H9 (cell line): ENCODE data around the gene SPSB2. TPM values are rescaled to one million over a fixed set of nuclear protein-coding genes. Genes with fewer than 3 reads are reported as not detected.
A peak's percentile ranks its signal among the peaks of the same experiment; 100 is the strongest.

Experiments used
- DNase-seq: peaks from one replicate; pipeline ENCODE4 v3.0.0-alpha.2; 2017
- H2AFZ ChIP-seq: one replicate; pipeline ENCODE4 v1.6.1; 2013; ENCODE audit warnings: mild to moderate bottlenecking, low read length, control low read depth, moderate library complexity
- H2AK5ac ChIP-seq: 2 replicates; pipeline ENCODE4 v1.6.1; 2013; ENCODE audit warnings: low read length, control low read depth, mixed read lengths; ENCODE audit not compliant: insufficient read length
- H2BK120ac ChIP-seq: one replicate; pipeline ENCODE4 v1.6.1; 2013; ENCODE audit warnings: low read depth, mild to moderate bottlenecking, low read length, control low read depth, inconsistent platforms; ENCODE audit not compliant: poor library complexity, severe bottlenecking
- H2BK12ac ChIP-seq: 2 replicates; pipeline ENCODE4 v1.6.1; 2013; ENCODE audit warnings: low read length, control low read depth, mixed read lengths, low read depth; ENCODE audit not compliant: insufficient read length
- H2BK15ac ChIP-seq: 2 replicates; pipeline ENCODE4 v1.6.1; 2013; ENCODE audit warnings: low read depth, low read length, control low read depth
- H2BK20ac ChIP-seq: one replicate; pipeline ENCODE4 v1.6.1; 2013; ENCODE audit warnings: low read depth, mild to moderate bottlenecking, low read length, control low read depth, inconsistent platforms; ENCODE audit not compliant: poor library complexity, severe bottlenecking
- H2BK5ac ChIP-seq: 2 replicates; pipeline ENCODE4 v1.6.1; 2013; ENCODE audit warnings: low read length, control low read depth, mixed read lengths; ENCODE audit not compliant: insufficient read length
- H3K14ac ChIP-seq: 2 replicates; pipeline ENCODE4 v1.6.1; 2013; ENCODE audit warnings: low read length, control low read depth; ENCODE audit not compliant: insufficient read depth
- H3K18ac ChIP-seq: 2 replicates; pipeline ENCODE4 v1.6.1; 2013; ENCODE audit warnings: low read depth, mild to moderate bottlenecking, mixed read lengths, low read length, control low read depth; ENCODE audit not compliant: insufficient read length
- H3K23ac ChIP-seq: 2 replicates; pipeline ENCODE4 v1.6.1; 2013; ENCODE audit warnings: low read length, control low read depth, mixed read lengths, low read depth; ENCODE audit not compliant: insufficient read length
- H3K23me2 ChIP-seq: 2 replicates; pipeline ENCODE4 v1.6.1; 2013; ENCODE audit warnings: low read depth, mild to moderate bottlenecking, mixed read lengths, low read length, control low read depth; ENCODE audit not compliant: insufficient read length, poor library complexity, severe bottlenecking
- H3K27ac ChIP-seq: 2 replicates; pipeline ENCODE4 v1.5.1; 2013; ENCODE audit warnings: low read length, control low read depth, mixed read lengths, low read depth; ENCODE audit not compliant: insufficient read length
- H3K27me3 ChIP-seq: 2 replicates; pipeline ENCODE4 v1.6.1; 2013; ENCODE audit warnings: low read length, control low read depth, inconsistent platforms; ENCODE audit not compliant: insufficient read depth
- H3K4ac ChIP-seq: 2 replicates; pipeline ENCODE4 v1.6.1; 2013; ENCODE audit warnings: low read depth, mild to moderate bottlenecking, control low read depth, inconsistent platforms, low read length, moderate library complexity
- H3K4me1 ChIP-seq: 2 replicates; pipeline ENCODE4 v1.6.1; 2013; ENCODE audit warnings: low read length, control low read depth, inconsistent platforms; ENCODE audit not compliant: insufficient read depth
- H3K4me2 ChIP-seq: 2 replicates; pipeline ENCODE4 v1.6.1; 2013; ENCODE audit warnings: low read length, control low read depth, mixed read lengths; ENCODE audit not compliant: insufficient read length, insufficient read depth
- H3K56ac ChIP-seq: 2 replicates; pipeline ENCODE4 v1.6.1; 2013; ENCODE audit warnings: low read depth, mild to moderate bottlenecking, mixed read lengths, low read length, control low read depth; ENCODE audit not compliant: insufficient read length
- H3K79me1 ChIP-seq: 2 replicates; pipeline ENCODE4 v1.6.1; 2013; ENCODE audit warnings: low read depth, mild to moderate bottlenecking, moderate library complexity, low read length, control low read depth, inconsistent platforms; ENCODE audit not compliant: insufficient read depth, poor library complexity, severe bottlenecking
- H3K79me2 ChIP-seq: 2 replicates; pipeline ENCODE4 v1.6.1; 2013; ENCODE audit warnings: low read length, control low read depth, inconsistent platforms; ENCODE audit not compliant: insufficient read depth
- H3K9ac ChIP-seq: 2 replicates; pipeline ENCODE4 v1.6.1; 2013; ENCODE audit warnings: low read length, control low read depth, mixed read lengths; ENCODE audit not compliant: insufficient read length; ENCODE audit errors: extremely low read depth
- H3K9me3 ChIP-seq: one replicate; pipeline ENCODE4 v1.6.1; 2013; ENCODE audit warnings: low read depth, low read length, inconsistent platforms; ENCODE audit not compliant: control insufficient read depth
- H3T11ph ChIP-seq: one replicate; pipeline ENCODE4 v1.6.1; 2013; ENCODE audit warnings: mild to moderate bottlenecking, low read length, control low read depth, inconsistent platforms
- H4K20me1 ChIP-seq: one replicate; pipeline ENCODE4 v1.6.1; 2013; ENCODE audit not compliant: control insufficient read depth, insufficient read length, insufficient read depth
- H4K5ac ChIP-seq: 2 replicates; pipeline ENCODE4 v1.6.1; 2013; ENCODE audit warnings: low read depth, mild to moderate bottlenecking, mixed read lengths, low read length, control low read depth; ENCODE audit not compliant: insufficient read length
- H4K8ac ChIP-seq: replicated peaks from 2 replicates; pipeline ENCODE4 v1.6.1; 2013; ENCODE audit warnings: low read length, control low read depth, mixed read lengths, low read depth; ENCODE audit not compliant: insufficient read length
- H4K91ac ChIP-seq: 2 replicates; pipeline ENCODE4 v1.6.1; 2013; ENCODE audit warnings: low read depth, mild to moderate bottlenecking, moderate library complexity, mixed read lengths, low read length, control low read depth; ENCODE audit not compliant: insufficient read length
- H3K27ac Mint-ChIP-seq, 3 experiments: 2 replicates in 2 of 3; 3 replicates in 1 of 3; pipeline ENCODE4 v1.8.0; 2020 to 2021; ENCODE audit warnings: mixed read lengths in 3 of 3, mild to moderate bottlenecking in 1 of 3, moderate library complexity in 1 of 3
- H3K27me3 Mint-ChIP-seq: 2 replicates; pipeline ENCODE4 v1.8.0; 2021; ENCODE audit warnings: low read depth, mild to moderate bottlenecking, moderate library complexity, mixed read lengths
- H3K36me3 Mint-ChIP-seq, 3 experiments: 2 replicates in 2 of 3; 3 replicates in 1 of 3; pipeline ENCODE4 v1.8.0; 2020 to 2021; ENCODE audit warnings: low read depth in 3 of 3, mixed read lengths in 3 of 3; ENCODE audit not compliant: insufficient read depth in 1 of 3
- H3K4me1 Mint-ChIP-seq, 2 experiments: 2 replicates each; pipeline ENCODE4 v1.8.0; 2020; ENCODE audit warnings: mixed read lengths in 2 of 2
- H3K4me3 Mint-ChIP-seq, 2 experiments: 2 replicates in 1 of 2; 3 replicates in 1 of 2; pipeline ENCODE4 v1.8.0; 2020 to 2021; ENCODE audit warnings: mild to moderate bottlenecking in 2 of 2, mixed read lengths in 2 of 2, moderate library complexity in 1 of 2
- H3K9me3 Mint-ChIP-seq, 2 experiments: 2 replicates in 1 of 2; 3 replicates in 1 of 2; pipeline ENCODE4 v1.8.0; 2020; ENCODE audit warnings: mild to moderate bottlenecking in 2 of 2, mixed read lengths in 2 of 2, moderate library complexity in 1 of 2
- WGBS: extraction: QIAGEN DNeasy Blood & Tissue Kit; methylation state at CpG from one replicate; pipeline ENCODE4 v1.1.7; 2013; ENCODE audit warnings: missing lambda C conversion rate, low lambda C conversion rate, mixed read lengths; ENCODE audit not compliant: insufficient read length; ENCODE audit errors: extremely low coverage; 5-methylcytosine and 5-hydroxymethylcytosine counted together
- total RNA-seq: library from RNA; stranded (reverse); gene quantifications from 2 replicates; pipeline ENCODE4 v1.2.1, GENCODE V29; 2021
- TF ChIP-seq, protein P1 (sequence below): fragments of 200-600 bp; sonication (generic); conservative IDR thresholded peaks from 3 replicates; pipeline ENCODE4 v1.8.0; 2021; ENCODE audit warnings: antibody characterized with exemption, mild to moderate bottlenecking

Gene SPSB2
- total RNA-seq, 1 experiment from 2014 or later, result 13.7 TPM

DNA sequence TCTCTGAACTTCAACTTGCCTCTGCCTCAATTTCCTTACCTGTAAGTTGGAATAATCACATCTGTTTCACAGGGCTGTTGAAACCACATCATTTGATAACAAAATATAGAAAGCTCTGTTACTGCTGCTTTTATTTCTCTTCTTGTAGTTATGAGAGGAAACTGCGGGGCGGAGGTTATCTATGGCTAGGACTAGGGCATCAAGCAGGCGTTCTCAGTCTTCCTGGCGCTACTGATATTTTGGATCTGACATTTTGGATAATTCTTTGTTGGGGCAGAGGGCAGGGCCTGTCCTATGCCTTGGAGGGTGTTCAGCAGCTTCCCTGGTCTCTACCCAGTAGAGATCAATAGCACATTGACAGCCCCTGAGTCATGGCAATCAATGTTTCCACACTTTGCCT is 41.0 kb downstream of the SPSB2 start:
- Histone ChIP-seq H2BK120ac (no peak overlapping the region), H3K27me3 (no peaks in the 10 kb centered on the region), H2BK15ac (no peak overlapping the region), H3K14ac (no peak overlapping the region), H3K27ac (no peak overlapping the region), H4K20me1 (peaks cover 2% of the 10 kb centered on the region), H2AK5ac (no peak overlapping the region), H3K18ac (no peak overlapping the region), H3K56ac (no peak overlapping the region), H4K5ac (no peak overlapping the region), H2AFZ (no peak overlapping the region), H3T11ph (no peak overlapping the region), H4K8ac (no peak overlapping the region), H2BK5ac (no peak overlapping the region), H2BK20ac (no peak overlapping the region), H3K23me2 (peaks cover 11% of the 10 kb centered on the region), H4K91ac (no peak overlapping the region), H3K23ac (no peak overlapping the region), H3K79me1 (no peaks in the 10 kb centered on the region), H3K4me1 (peaks cover 2% of the 10 kb centered on the region; the same call in 1 of the 2 replicates), H3K9me3 (no peaks in the 10 kb centered on the region), H3K4ac (no peak overlapping the region), H3K79me2 (peaks cover 2% of the 10 kb centered on the region; the same call in 1 of the 2 replicates), H3K9ac (no peak overlapping the region), H3K4me2 (no peak overlapping the region), H2BK12ac (no peak overlapping the region)
- Mint-ChIP-seq H3K4me1 (peaks cover 13 to 25% of the 10 kb centered on the region in 2 experiments), H3K36me3 (peaks cover 36 to 64% (median 59%) of the 10 kb centered on the region in 3 experiments), H3K27ac (peak overlapping the region in 1 of 3 experiments; percentile 39; a peak in 2 of 7 replicates), H3K9me3 (no peaks in the 10 kb centered on the region), H3K27me3 (peaks cover 2% of the 10 kb centered on the region; the same call in 1 of the 2 replicates), H3K4me3 (no peak overlapping the region)
- no CpG with 5 or more reads among the region's 4 CpGs for WGBS
- TF ChIP-seq, protein P1, sequence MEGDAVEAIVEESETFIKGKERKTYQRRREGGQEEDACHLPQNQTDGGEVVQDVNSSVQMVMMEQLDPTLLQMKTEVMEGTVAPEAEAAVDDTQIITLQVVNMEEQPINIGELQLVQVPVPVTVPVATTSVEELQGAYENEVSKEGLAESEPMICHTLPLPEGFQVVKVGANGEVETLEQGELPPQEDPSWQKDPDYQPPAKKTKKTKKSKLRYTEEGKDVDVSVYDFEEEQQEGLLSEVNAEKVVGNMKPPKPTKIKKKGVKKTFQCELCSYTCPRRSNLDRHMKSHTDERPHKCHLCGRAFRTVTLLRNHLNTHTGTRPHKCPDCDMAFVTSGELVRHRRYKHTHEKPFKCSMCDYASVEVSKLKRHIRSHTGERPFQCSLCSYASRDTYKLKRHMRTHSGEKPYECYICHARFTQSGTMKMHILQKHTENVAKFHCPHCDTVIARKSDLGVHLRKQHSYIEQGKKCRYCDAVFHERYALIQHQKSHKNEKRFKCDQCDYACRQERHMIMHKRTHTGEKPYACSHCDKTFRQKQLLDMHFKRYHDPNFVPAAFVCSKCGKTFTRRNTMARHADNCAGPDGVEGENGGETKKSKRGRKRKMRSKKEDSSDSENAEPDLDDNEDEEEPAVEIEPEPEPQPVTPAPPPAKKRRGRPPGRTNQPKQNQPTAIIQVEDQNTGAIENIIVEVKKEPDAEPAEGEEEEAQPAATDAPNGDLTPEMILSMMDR, result no peak
- no peak for DNase-seq
